GM20000 (cell line): ENCODE measurements around the gene ATP1B4.

Experiments used
- DNase-seq: peaks from one replicate; pipeline ENCODE4 v3.0.0; 2012; ENCODE audit warnings: low spot score
- TF ChIP-seq, protein P1 (sequence below): IDR thresholded peaks from 2 replicates; pipeline ENCODE4 v1.5.1; 2012; ENCODE audit warnings: mild to moderate bottlenecking, control low read depth; ENCODE audit errors: extremely low read depth, missing control alignments

Gene ATP1B4

DNA sequence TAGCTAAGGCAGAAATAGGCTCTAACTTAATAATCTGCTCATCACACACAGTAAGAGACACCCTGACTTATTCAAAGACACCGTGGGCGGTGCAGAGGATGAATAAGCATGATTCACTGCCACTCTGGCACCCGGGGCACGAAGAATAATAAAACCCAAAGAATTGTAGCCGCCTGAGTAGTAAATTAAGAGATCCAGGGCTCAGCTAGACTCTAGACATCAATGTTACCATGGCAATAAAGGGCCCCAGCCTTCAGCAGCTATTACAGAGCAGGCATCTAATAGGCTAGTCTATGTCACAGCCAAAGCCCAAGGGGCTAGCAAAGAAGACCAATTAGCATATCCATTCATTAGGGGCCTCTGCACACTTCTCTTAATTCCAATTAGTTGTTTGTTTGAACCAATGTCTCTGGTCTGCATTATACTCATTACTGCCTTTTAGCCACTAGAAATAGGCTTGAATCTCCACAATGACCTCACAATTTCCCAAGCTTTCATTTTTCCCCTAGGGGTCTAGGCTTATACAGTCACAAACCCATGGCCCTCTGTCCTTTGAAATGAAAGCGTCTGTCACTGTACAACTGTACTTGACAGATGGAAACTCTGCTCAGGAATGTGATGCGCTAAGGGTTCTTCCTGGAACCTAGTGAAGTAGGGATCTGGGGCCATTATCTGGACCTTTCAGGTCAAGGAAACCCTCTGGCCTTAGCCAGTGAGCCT is 3.0 kb upstream of the ATP1B4 start:
- DNase-seq = no peak
- TF ChIP-seq, protein P1, sequence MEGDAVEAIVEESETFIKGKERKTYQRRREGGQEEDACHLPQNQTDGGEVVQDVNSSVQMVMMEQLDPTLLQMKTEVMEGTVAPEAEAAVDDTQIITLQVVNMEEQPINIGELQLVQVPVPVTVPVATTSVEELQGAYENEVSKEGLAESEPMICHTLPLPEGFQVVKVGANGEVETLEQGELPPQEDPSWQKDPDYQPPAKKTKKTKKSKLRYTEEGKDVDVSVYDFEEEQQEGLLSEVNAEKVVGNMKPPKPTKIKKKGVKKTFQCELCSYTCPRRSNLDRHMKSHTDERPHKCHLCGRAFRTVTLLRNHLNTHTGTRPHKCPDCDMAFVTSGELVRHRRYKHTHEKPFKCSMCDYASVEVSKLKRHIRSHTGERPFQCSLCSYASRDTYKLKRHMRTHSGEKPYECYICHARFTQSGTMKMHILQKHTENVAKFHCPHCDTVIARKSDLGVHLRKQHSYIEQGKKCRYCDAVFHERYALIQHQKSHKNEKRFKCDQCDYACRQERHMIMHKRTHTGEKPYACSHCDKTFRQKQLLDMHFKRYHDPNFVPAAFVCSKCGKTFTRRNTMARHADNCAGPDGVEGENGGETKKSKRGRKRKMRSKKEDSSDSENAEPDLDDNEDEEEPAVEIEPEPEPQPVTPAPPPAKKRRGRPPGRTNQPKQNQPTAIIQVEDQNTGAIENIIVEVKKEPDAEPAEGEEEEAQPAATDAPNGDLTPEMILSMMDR = no peak

DNA sequence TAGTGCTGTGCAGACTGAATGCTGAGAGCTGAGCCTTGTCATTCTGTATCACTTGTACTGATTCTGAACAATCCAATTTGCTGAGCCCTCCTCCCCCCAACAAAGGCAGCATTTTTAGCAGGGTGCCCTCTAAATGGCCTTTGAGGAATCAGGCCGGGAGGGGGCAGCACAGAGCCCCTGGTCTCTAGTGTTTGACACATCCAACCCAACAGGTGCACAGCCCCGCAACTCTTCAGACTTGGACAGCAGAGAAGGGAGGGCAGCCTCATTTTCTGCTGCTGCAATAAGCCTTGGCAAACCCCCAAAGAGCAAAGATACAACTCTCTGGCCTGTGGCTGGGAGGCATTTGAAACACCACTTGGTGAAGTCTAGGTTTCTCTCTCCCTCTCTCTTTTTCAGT is 3.4 kb downstream of the ATP1B4 start:
- DNase-seq = peak; percentile 24
- TF ChIP-seq, protein P1 = peak; percentile 17

DNA sequence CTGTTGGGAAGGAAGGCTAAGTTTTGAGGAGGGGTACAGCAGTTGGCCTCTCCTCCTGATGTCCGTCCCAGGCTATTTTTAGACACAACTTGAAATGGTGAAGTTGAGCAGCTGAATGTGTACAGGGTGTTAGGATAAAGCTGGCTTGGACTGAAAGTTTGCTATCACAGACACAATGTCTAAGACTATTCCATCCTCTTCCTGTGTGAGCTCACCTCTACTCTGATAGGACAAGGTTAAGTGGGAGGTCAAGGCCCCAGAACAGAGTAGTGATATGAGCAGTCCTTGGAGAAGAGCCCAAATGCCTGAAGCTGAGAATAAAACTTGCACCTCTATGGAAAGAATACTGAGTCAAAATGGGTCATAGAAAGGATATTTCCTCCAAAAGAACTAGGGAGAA is 4.1 kb downstream of the ATP1B4 start:
- DNase-seq = no peak
- TF ChIP-seq, protein P1 = no peak

DNA sequence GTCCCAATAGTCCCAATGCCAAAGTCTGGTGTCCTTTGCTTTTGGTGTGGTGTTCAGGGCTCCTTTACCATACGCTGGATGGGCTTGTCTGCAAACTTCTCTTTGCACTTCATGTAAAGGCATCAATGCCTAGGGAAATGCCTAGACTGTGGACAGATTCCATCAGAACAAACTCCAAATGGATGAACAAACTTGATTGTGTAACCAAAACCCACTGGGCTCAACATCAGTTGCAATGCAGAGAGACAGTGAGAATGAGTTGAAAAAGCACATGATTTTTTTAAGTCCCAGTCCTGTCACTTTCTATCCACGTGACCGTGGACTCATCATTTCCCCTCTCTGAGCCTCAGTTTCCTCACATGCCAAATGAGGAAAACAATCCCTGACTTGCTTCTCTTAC is 4.9 kb downstream of the ATP1B4 start:
- no peak for DNase-seq
- TF ChIP-seq, protein P1 = no peak

DNA sequence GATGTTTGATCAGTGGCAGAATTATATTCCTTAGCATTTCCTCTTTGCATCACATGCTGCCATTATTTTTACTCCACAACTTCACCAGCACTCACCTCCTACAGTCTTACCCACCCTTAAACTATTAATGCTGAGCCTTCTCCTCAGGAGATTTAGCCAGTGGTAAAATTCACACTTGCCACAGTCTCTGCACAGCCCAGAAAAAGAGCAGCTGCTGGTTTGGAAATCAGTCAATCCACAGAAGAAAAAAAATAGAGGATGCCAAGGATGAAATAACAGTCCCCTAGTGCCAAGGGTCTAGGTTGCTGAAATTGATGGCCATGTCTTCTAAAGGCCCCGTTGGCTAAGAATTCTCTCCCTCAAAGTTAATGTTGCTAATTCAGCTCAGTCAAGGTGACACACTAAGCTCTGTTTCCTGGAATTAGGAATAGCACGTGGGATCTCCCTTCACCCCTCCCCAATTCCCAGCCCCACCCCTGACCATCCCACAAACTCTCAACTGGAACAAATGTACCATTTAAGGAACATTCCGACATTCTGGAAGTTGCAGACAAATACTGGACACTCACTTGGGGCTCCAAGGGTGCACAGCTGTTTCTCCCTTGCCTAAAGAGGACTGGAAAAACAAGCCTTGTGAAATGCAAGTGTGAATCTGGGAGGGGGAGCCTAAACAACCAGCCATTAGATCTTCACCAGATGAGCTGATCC is 5.7 kb downstream of the ATP1B4 start:
- no peak for DNase-seq

DNA sequence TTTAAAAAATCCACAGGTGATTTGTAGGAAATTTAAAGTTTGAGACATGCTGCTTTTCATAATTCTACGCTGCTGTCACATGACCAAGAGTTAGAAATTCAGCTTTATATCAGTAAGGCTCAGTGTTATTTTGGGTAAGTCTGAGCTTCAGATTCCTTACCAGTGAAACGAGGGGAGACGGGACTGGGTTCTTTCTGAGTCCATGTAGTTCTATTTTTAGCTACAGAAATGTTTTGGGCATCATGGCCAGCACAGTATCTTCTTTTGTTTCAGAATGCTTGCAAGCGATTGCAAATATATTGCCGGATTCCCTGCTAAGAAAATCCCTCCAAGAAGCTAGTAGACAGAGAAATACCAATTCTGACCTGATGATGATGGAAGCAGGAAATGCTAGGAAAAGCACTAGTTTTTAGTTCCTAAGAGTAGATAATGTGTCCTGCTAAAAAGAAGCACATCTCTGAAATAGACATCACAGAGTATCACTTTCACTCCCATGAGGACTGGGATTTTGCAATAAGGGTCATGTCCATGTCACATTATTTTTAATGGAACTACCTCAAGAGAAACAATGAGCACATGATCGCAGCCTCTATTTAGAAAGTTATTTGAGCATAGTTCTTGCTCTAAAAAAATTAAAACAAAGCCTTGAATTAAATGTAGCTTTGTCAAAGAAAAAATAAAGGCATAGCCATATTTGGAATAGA is 10.9 kb downstream of the ATP1B4 start:
- TF ChIP-seq, protein P1 = no peak
- DNase-seq = no peak

More for the DNA sequence above, 5.7 kb downstream of the ATP1B4 start:
- TF ChIP-seq, protein P1 = no peak

DNA sequence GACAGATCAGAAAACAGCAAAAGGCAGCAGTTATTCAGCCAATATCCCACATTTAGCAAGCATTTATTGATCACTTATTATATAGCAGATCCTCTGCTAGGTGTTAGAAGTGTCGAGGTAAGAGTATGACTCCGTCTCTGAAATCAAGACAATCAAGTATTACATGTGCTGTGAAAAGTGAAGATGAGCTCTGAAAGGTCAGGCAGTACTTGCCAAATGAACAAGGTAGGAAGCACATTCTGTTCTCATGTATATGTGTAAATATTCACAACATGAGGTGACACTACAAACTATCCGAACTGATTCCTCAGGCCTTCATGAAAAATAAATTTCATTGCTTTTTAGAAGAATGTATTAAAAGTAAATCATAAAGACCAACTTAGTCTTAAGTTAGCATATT is 15.3 kb downstream of the ATP1B4 start:
- TF ChIP-seq, protein P1 = no peak
- no peak for DNase-seq
